22Rv1 (cell line): Measurements from ENCODE around the gene CNTF.

Source experiments
- CTCF ChIP-seq: fragments of 450-650 bp; IDR thresholded peaks from 2 replicates; pipeline ENCODE4 v1.5.1; 2017; ENCODE audit warnings: mild to moderate bottlenecking
- ZFX ChIP-seq: fragments of 450-650 bp; IDR thresholded peaks from 2 replicates; pipeline ENCODE4 v1.6.1; 2017; ENCODE audit warnings: antibody characterized with exemption, borderline replicate concordance

GRCh38 chr11:58649623-58650022 lies 27.2 kb downstream of the CNTF start:
- TF ChIP-seq CTCF (no peak), ZFX (no peak)
